Measurements from ENCODE around the gene HDAC1.

The HDAC1 gene

DNA sequence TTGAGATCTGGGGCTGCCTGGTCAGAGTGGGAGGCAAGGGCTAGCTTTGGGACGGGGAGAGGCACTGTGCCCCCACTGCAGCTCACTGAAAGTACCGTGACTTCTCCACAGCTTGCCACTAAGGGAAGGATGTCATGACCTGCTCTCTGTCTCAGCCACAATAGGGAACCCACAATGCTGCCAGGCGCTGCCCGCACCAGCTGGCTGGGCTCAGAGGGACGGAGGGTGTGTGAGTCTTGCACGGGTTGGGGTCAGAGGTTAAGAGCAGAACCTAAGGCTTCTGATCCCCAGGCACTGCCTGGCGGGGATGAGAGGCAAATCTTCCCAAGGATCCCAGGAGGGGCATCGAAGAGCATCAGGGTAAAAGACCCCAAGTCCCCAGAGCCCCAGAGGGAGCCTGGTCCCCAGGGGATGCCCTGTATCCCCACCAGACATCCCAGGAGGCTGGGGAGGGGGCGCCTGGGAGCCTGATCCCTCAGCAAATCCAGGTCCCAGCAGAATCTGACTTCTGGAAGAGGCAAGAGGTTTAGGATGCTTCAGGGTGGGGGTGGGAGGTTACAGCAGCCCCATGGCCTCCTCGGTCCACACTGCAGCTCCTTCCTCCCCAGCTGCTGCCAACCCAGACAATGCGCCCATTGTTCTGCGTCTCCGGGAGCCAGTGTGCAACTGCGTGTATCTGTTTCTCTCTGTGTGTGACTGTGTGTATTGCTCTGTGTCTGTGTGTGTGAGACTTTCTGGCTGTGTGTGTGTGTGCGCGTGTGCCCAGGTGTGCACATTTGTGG lies 46.2 kb downstream of the HDAC1 start:
- peaks cover 25% of the 10 kb centered on the region for H3K4me1 ChIP-seq (ENCODE audit: control insufficient read depth, insufficient read depth, low read length, unreplicated experiment)
- H2AFZ ChIP-seq (ENCODE audit: low read length, unreplicated experiment), result no peak overlapping the region
- H3K79me2 ChIP-seq (ENCODE audit: control insufficient read depth, insufficient read depth, low read length, unreplicated experiment), result peaks cover 2% of the 10 kb centered on the region
- no peak overlapping the region for H3K27ac ChIP-seq (ENCODE audit: low read depth, low read length)
- H3K36me3 ChIP-seq (ENCODE audit: insufficient read depth, low read length), result peaks cover 6% of the 10 kb centered on the region; the same call in 1 of the 2 replicates
- H3K27me3 ChIP-seq (ENCODE audit: insufficient read depth, low read length), result no peaks in the 10 kb centered on the region
- H3K4me3 ChIP-seq (ENCODE audit: low read depth, low read length), result no peak overlapping the region

DNA sequence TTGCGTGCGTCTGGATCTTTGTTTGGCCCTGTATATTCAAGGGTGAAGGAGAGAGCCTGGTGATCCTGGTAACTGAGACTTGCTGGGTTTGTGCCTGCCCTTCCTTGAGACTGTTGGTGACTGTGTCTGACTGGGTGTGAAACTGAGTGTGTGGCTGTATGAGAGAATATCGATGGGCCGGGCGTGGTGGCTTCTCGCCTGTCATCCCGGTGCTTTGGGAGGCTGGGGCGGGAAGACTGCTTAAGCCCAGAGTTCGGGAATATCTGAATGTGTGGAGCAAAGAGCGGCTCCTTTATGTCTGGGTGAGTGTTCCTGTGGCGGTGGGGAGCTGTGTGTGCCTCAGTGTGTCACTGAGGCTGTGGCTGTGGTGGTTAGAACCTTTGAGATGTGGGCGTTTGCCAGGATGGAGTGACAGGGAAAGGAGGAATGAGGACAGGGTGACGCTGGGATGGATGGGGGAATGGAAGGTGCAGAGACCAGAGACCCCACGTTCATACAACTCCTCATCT lies 46.8 kb downstream of the HDAC1 start:
- Histone ChIP-seq H3K4me1 (ENCODE audit: control insufficient read depth, insufficient read depth, low read length, unreplicated experiment) (peaks cover 25% of the 10 kb centered on the region), H3K36me3 (ENCODE audit: insufficient read depth, low read length) (no peaks in the 10 kb centered on the region), H3K4me3 (ENCODE audit: low read depth, low read length) (no peak overlapping the region), H2AFZ (ENCODE audit: low read length, unreplicated experiment) (no peak overlapping the region), H3K79me2 (ENCODE audit: control insufficient read depth, insufficient read depth, low read length, unreplicated experiment) (peaks cover 2% of the 10 kb centered on the region), H3K27ac (ENCODE audit: low read depth, low read length) (no peak overlapping the region), H3K27me3 (ENCODE audit: insufficient read depth, low read length) (no peaks in the 10 kb centered on the region)

DNA sequence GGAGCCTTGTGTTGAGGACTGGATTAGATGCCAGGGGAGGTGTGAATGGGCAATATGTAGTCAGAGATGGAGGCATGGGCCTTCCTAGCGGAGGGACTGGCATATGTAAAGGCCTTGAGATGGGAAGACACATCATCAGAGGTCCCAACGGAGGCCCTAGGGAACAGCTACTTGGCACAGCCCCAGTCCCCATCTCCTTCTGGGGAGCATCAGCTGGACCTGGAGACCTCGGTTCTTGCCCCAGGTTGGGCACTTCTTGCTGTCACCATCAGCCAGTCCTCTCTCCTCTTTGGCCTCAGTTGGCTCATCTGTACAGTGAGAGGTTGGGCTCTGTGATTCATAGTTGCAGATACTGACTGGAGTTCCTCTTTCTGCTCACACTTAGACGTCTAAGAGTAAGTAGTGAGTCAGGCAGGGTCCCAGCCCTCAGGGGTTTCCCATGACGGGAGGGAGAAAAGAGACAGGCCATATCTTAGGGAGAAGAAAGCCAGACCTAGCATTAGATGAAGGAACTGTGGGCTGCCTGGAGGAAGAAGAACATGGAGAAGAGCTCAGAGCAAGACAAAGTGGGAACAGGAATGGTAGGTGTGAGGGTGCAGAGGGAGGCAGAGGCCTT lies 47.6 kb downstream of the HDAC1 start:
- no peaks in the 10 kb centered on the region for H3K36me3 ChIP-seq (ENCODE audit: insufficient read depth, low read length)
- no peaks in the 10 kb centered on the region for H3K27me3 ChIP-seq (ENCODE audit: insufficient read depth, low read length)
- H3K27ac ChIP-seq (ENCODE audit: low read depth, low read length), result no peak overlapping the region
- no peak overlapping the region for H2AFZ ChIP-seq (ENCODE audit: low read length, unreplicated experiment)
- H3K4me3 ChIP-seq (ENCODE audit: low read depth, low read length), result no peak overlapping the region
- H3K79me2 ChIP-seq (ENCODE audit: control insufficient read depth, insufficient read depth, low read length, unreplicated experiment), result peaks cover 2% of the 10 kb centered on the region
- H3K4me1 ChIP-seq (ENCODE audit: control insufficient read depth, insufficient read depth, low read length, unreplicated experiment), result peaks cover 25% of the 10 kb centered on the region

DNA sequence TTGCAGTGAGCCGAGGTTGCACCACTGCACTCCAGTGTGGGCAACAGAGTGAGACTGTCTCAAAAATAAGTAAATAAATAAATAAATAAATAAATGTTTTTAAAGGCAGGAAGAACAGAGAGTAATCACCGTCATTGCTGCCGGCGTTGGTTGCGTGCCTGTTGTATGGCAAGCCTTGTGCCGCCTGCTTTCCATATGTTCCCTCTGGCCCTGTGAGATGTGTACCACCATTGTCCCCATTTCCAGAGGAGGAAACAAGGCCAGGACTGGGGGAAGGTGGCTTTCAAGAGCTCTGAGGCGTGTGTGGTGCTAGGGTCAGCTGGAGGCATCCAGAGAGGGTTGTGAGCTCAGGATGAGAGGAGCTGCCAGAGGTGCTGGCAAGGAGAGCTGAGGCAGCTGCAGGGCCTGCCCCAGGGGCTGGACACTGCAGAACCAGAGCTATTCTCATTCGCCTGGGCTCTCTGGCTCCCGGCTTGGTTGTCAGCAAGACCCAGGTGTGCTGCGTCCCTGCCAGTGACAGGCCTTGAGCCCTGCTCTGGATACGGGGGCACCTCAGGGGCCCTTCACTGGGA lies 49.4 kb downstream of the HDAC1 start:
- Histone ChIP-seq H2AFZ (ENCODE audit: low read length, unreplicated experiment) (no peak overlapping the region), H3K4me1 (ENCODE audit: control insufficient read depth, insufficient read depth, low read length, unreplicated experiment) (peaks cover 23% of the 10 kb centered on the region), H3K79me2 (ENCODE audit: control insufficient read depth, insufficient read depth, low read length, unreplicated experiment) (no peaks in the 10 kb centered on the region), H3K27ac (ENCODE audit: low read depth, low read length) (no peak overlapping the region), H3K4me3 (ENCODE audit: low read depth, low read length) (no peak overlapping the region), H3K36me3 (ENCODE audit: insufficient read depth, low read length) (no peaks in the 10 kb centered on the region), H3K27me3 (ENCODE audit: insufficient read depth, low read length) (no peaks in the 10 kb centered on the region)

DNA sequence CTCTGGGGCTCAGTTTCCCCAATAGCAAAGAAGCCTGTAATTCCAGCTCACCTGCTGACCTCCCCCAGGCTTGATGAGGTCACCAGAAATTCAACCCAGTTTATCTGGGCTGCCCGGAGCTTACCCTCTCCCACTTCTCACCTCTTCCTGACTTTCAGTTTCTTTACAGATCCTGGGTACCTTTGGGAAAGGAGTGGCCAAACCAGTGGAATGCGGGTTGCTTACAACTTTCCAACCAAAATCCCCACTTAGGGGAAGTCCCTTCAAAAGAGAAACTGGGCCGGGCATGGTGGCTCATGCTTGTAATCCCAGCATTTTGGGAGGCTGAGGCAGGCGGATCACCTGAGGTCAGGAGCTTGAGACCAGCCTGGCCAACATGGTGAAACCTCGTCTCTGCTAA lies 50.1 kb downstream of the HDAC1 start:
- no peaks in the 10 kb centered on the region for H3K27me3 ChIP-seq (ENCODE audit: insufficient read depth, low read length)
- H3K4me3 ChIP-seq (ENCODE audit: low read depth, low read length), result no peak overlapping the region
- H3K4me1 ChIP-seq (ENCODE audit: control insufficient read depth, insufficient read depth, low read length, unreplicated experiment), result peaks cover 17% of the 10 kb centered on the region
- no peaks in the 10 kb centered on the region for H3K79me2 ChIP-seq (ENCODE audit: control insufficient read depth, insufficient read depth, low read length, unreplicated experiment)
- H2AFZ ChIP-seq (ENCODE audit: low read length, unreplicated experiment), result no peak overlapping the region
- H3K27ac ChIP-seq (ENCODE audit: low read depth, low read length), result no peak overlapping the region
- H3K36me3 ChIP-seq (ENCODE audit: insufficient read depth, low read length), result no peaks in the 10 kb centered on the region

DNA sequence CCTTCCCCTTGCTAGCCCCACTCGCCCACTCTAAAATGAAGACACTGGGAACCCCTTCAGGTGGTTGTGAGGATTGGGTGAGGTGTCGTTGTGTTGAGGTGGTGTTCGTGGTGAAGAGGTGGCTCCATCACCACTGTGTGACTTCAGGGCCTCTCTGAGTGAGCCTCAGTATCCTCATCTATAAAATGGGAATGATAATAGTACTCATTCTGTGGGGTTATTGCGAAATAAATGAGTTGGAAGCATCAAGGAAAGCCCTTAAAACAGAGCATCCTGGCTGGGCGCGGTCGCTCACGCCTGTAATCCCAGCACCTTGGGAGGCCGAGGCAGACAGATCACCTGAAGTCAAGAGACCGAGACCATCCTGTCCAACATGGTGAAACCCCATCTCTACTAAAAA lies 50.8 kb downstream of the HDAC1 start:
- H2AFZ ChIP-seq (ENCODE audit: low read length, unreplicated experiment), result no peak overlapping the region
- peaks cover 9% of the 10 kb centered on the region for H3K4me1 ChIP-seq (ENCODE audit: control insufficient read depth, insufficient read depth, low read length, unreplicated experiment)
- no peak overlapping the region for H3K4me3 ChIP-seq (ENCODE audit: low read depth, low read length)
- H3K79me2 ChIP-seq (ENCODE audit: control insufficient read depth, insufficient read depth, low read length, unreplicated experiment), result no peaks in the 10 kb centered on the region
- H3K27ac ChIP-seq (ENCODE audit: low read depth, low read length), result no peak overlapping the region
- no peaks in the 10 kb centered on the region for H3K27me3 ChIP-seq (ENCODE audit: insufficient read depth, low read length)
- H3K36me3 ChIP-seq (ENCODE audit: insufficient read depth, low read length), result no peaks in the 10 kb centered on the region

DNA sequence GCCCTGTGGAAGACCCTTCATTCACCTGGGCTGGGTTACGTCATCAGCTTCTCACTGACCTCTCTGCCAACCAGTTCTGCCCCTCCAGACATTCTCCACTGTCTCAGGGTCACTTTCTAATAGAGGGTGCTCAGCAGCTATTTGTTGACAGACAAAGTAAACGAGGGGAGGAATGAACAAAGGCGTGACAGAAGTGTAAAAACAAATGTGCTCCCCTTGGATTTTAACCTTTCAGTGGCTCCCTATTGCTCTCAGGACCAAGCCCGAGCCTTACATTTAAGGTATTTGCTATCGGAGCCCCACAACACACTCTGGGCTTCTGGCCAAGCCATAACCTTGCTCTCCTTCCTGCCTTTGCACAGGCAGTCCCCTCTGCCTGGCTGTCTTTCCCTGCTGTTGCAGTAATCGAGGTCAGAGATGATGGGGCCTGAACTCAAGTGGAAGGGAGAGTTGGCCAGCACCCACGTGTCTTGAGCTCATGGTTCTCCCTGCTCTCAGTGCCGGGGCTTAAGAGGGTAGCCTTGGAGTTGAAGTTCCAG lies 53.5 kb downstream of the HDAC1 start:
- no peak overlapping the region for H3K27ac ChIP-seq (ENCODE audit: low read depth, low read length)
- no peaks in the 10 kb centered on the region for H3K27me3 ChIP-seq (ENCODE audit: insufficient read depth, low read length)
- H3K4me1 ChIP-seq (ENCODE audit: control insufficient read depth, insufficient read depth, low read length, unreplicated experiment), result peaks cover 14% of the 10 kb centered on the region
- no peak overlapping the region for H3K4me3 ChIP-seq (ENCODE audit: low read depth, low read length)
- no peaks in the 10 kb centered on the region for H3K79me2 ChIP-seq (ENCODE audit: control insufficient read depth, insufficient read depth, low read length, unreplicated experiment)
- H3K36me3 ChIP-seq (ENCODE audit: insufficient read depth, low read length), result no peaks in the 10 kb centered on the region
- no peak overlapping the region for H2AFZ ChIP-seq (ENCODE audit: low read length, unreplicated experiment)

DNA sequence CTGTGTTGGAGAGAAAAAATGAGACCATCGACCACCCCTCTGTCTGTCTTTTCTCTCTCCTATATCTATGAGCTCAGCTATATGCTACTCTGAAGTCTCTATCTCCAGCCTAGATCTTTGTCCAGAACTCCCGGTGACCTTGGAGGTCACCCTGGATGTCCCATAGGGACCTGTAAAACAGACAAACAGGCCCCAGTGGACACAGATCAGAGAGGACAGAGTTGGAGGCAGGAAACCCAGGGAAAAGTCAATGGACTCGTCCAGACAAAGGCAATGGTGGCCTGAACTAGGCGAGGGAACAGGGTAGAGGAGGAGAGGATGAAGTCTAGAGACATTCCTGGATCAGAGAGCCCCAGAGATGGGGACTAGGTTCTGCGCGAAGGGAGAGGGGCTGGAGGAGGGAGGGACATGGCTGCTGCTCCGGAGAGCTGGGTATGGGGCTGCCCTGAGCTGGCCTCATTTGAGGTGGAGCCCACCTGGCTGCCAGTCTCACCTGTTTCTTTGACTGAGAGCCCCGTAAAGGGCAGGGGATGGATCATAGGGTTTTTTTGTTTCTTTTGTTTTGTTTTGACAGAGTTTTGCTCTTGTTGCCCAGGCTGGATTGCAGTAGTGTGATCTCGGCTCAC lies 54.8 kb downstream of the HDAC1 start:
- no peaks in the 10 kb centered on the region for H3K27me3 ChIP-seq (ENCODE audit: insufficient read depth, low read length)

DNA sequence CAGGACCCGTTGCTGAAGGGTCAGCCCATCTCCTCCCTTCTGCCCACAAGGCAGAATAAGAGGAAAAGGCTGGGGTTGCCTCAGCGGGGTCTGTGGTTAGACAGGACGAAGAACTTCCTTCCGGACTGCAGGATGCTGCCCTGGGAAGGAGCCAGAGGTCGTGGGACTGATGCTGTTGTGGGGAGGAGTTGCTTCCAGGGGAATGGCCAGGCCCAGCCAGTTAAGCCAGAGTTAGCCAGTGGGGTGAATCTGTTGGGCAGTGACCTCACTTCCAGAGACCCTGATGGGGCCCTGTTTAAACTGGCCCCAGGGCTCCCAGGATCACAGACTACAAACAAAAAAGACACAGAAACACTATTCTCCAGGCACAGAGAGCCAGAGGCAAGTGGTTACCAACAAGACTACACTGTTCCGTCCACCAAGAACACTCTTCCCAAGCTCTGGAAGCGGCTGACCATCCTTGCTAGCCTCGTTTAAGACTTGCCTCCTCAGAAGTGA lies 57.4 kb downstream of the HDAC1 start:
- Histone ChIP-seq H3K36me3 (ENCODE audit: insufficient read depth, low read length) (no peaks in the 10 kb centered on the region), H3K4me3 (ENCODE audit: low read depth, low read length) (no peak overlapping the region), H3K27ac (ENCODE audit: low read depth, low read length) (peak overlapping the region; percentile 56; the same call in 1 of the 2 replicates), H3K79me2 (ENCODE audit: control insufficient read depth, insufficient read depth, low read length, unreplicated experiment) (no peaks in the 10 kb centered on the region), H3K27me3 (ENCODE audit: insufficient read depth, low read length) (no peaks in the 10 kb centered on the region), H3K4me1 (ENCODE audit: control insufficient read depth, insufficient read depth, low read length, unreplicated experiment) (peaks cover 43% of the 10 kb centered on the region), H2AFZ (ENCODE audit: low read length, unreplicated experiment) (no peak overlapping the region)

More for the DNA sequence above, 54.8 kb downstream of the HDAC1 start:
- Histone ChIP-seq H2AFZ (ENCODE audit: low read length, unreplicated experiment) (no peak overlapping the region), H3K4me1 (ENCODE audit: control insufficient read depth, insufficient read depth, low read length, unreplicated experiment) (peaks cover 21% of the 10 kb centered on the region), H3K4me3 (ENCODE audit: low read depth, low read length) (no peak overlapping the region), H3K79me2 (ENCODE audit: control insufficient read depth, insufficient read depth, low read length, unreplicated experiment) (no peaks in the 10 kb centered on the region), H3K27ac (ENCODE audit: low read depth, low read length) (no peak overlapping the region), H3K36me3 (ENCODE audit: insufficient read depth, low read length) (no peaks in the 10 kb centered on the region)

DNA sequence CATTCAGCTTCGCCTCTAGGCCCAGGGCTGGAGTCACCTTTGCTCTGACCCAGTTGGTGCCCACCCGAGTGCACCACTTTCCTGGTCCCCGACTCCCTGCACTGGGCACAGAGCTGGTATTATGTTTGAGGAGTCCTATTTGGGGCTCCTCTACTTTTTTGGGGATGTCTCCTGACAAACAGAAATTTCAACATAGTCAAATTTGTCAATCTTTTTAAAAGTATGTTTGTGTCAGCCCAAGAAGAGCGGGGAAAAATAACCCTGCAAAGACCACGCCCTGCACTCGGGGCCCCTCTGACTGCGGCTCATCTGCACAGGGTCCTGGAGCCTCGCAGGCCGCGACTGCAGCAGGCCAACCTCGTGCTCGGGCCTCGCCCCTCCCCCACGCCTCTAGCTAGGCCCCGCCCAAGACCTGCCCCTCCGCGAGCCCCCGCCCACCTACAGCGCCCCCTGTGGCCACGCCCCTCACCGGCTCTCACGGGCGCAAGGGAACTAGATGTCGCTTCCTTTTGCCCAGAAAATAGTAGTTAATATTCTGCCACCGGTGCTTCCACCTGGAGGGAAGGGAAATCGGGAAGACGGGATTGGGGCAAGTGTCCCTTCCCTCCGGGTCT lies 59.0 kb downstream of the HDAC1 start:
- H3K36me3 ChIP-seq (ENCODE audit: insufficient read depth, low read length), result no peaks in the 10 kb centered on the region
- no peaks in the 10 kb centered on the region for H3K79me2 ChIP-seq (ENCODE audit: control insufficient read depth, insufficient read depth, low read length, unreplicated experiment)
- peak overlapping the region; percentile 84 for H2AFZ ChIP-seq (ENCODE audit: low read length, unreplicated experiment)
- peaks cover 42% of the 10 kb centered on the region for H3K4me1 ChIP-seq (ENCODE audit: control insufficient read depth, insufficient read depth, low read length, unreplicated experiment)
- H3K27me3 ChIP-seq (ENCODE audit: insufficient read depth, low read length), result no peaks in the 10 kb centered on the region
- H3K4me3 ChIP-seq (ENCODE audit: low read depth, low read length), result peak overlapping the region; percentile 76
- H3K27ac ChIP-seq (ENCODE audit: low read depth, low read length), result peak overlapping the region; percentile 58
